AG09319 (cell line): ENCODE measurements around the gene BET1L.
"Not testable (repeated sequence)": the region's sequence is repeated elsewhere in the genome, so short reads cannot be mapped to it uniquely, and the experiment has no call there.

ENCODE experiments used
- DNase-seq: peaks from one replicate; pipeline ENCODE4 v3.0.0-alpha.2; 2010; ENCODE audit warnings: low read depth; ENCODE audit errors: extremely low read depth
- TF ChIP-seq, protein P1 (sequence below): IDR thresholded peaks from 2 replicates; pipeline ENCODE4 v1.5.1; 2011; ENCODE audit warnings: low read depth, mild to moderate bottlenecking, inconsistent platforms, low read length, moderate library complexity

The BET1L gene

DNA sequence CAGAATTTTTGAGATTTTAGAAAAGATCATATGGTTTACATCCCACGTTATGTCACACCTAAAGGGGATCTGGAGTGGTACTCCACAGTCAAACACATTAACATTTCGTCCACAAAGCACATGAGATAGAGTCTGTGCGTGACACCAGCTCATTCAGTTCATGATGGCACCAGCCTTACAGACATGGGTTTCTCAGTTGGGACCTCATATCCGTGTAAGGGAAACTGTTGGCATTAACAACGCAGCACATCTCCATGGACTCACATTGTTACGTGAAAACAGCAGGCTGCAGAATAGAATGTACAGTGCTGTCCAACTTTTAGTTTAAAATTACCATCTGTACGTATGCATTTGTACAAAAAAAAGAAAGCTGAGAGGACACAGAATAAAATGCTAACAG, 14.3 kb upstream of the BET1L start:
- TF ChIP-seq, protein P1, sequence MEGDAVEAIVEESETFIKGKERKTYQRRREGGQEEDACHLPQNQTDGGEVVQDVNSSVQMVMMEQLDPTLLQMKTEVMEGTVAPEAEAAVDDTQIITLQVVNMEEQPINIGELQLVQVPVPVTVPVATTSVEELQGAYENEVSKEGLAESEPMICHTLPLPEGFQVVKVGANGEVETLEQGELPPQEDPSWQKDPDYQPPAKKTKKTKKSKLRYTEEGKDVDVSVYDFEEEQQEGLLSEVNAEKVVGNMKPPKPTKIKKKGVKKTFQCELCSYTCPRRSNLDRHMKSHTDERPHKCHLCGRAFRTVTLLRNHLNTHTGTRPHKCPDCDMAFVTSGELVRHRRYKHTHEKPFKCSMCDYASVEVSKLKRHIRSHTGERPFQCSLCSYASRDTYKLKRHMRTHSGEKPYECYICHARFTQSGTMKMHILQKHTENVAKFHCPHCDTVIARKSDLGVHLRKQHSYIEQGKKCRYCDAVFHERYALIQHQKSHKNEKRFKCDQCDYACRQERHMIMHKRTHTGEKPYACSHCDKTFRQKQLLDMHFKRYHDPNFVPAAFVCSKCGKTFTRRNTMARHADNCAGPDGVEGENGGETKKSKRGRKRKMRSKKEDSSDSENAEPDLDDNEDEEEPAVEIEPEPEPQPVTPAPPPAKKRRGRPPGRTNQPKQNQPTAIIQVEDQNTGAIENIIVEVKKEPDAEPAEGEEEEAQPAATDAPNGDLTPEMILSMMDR = no peak
- no peak for DNase-seq

DNA sequence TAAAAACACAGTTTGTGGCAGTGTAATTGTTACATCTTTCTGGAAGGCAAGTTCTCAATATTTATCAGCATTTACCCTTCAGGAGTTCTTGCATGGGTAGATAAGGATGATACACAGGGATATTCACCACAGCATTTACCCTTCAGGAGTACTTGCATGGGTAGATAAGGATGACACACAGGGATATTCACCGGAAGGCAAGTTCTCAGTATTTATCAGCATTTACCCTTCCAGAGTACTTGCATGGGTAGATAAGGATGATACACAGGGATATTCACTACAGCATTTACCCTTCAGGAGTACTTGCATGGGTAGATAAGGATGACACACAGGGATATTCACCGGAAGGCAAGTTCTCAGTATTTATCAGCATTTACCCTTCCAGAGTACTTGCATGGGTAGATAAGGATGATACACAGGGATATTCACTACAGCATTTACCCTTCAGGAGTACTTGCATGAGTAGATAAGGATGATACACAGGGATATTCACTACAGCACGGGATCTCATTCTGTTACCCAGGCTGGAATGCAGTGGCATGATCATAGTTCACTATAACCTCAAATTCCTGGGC, 13.5 kb upstream of the BET1L start:
- DNase-seq = not testable (repeated sequence)

DNA sequence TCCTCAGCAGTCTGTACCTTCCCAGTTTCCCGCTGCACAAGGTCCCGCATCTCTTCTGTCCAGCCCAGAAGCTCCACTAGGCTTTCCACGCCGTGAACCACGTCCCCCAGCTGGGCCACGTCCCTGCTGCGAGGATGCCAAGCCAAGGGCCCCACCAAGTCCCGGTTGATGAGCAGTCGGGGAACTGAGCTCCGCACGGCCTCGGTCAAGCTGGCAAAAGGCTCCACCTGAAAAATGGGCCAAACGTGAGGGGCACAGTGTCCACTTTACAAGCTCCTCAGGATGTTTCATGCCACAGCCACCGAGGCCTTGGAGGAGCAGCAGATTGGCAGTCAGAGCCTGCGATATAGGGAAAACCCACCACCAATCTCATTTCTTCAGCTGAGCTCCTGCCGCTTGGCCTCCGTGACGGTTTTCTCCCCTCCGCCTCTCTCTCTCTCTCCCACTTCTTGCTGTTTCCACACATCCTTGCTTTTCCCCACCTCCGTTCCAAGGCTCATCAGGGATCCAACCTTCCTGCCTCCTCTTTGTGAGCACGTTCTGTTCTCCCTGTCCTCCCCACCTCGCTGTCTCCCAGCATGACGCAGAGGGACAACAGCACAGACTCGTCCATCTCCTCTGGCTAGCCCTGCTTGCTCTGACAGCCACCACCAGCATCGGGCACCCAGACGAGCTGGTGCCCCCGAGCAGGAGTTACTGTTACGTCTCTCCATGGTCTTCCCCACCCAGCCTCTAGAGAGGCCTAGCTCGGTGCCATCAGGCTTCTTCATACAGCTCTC, 11.8 kb upstream of the BET1L start:
- TF ChIP-seq, protein P1 = no peak

DNA sequence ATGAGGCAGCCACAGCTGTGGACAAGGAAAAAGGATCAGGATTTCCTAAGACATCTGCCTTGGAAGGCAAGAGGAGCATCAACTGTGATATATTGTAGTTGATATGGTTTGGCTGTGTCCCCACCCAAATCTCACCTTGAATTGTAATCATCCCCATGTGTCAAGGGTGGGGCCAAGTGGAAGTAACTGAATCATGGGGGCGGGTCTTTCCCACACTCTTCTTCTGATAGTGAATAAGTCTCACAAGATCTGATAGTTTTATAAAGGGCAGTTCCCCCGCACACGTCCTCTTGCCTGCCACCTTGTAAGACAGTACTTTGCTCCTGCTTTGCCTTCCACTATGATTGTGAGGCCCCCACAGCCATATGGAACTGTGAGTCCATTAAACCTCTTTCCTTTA, 10.5 kb upstream of the BET1L start:
- DNase-seq = no peak
- TF ChIP-seq, protein P1 = no peak

More for the DNA sequence above, 11.8 kb upstream of the BET1L start:
- DNase-seq = no peak

DNA sequence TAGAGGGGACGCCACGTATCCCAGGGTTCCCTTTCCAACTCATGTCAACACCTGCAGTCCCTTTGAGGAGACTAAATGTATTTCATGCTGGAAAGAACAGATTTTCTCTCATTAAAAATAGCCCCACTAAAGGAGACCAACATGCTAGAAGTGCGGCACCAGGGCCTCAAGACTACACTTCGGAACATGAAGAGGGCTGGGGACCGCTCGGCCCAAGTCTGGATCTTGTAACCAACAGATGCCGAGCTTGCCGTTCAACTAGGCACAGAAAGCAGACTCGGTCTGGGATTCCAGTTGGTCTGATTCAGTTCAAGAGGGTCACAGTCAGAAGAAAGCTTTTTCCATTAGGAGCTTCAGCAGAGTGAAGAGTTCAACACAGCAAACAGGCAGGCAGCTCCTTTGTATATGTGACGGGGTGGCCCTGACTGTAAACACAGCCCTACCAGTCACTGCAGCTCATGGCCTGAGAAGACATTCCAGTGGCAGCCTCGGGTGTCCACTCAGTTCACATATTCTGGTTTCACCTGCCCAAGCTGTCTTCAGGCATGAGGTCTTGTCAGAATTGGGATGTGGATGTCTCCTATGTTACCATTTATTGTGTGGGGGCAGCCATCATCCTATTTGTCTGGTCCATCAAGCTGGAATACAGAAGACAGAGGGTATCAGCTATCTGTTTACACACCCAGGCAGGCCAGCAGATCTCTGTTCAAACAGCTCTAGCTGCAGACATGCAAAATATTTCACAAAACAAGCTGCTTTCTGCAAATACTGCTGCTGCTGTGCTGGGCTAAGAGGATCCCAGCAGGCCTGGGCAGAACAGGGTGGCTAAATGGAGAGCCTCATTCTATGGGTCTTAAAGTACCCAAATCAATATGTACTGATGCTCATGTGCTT, 9.1 kb upstream of the BET1L start:
- TF ChIP-seq, protein P1 = no peak

DNA sequence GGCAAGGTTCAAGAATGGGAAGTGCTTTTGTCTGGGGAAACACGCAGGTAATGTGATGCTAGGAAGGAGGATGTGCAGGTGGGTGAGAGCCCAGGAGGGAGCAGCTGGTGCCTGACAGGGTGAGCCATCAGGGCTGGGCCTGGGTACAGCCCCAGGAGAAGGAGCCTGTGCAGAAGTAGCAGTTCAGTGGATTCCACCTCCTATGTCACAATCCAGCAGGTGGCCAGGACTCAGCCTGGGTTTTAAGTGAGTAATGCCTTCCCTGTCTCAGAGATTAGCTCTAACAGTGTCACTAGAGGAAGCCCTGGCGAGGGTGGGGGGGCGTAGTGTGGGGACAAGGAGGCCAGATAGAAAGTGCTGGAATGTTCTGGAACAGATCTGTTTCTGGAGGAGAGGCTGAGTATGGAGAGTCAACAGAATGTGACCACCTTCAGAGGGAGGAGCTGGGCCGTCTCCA, 8.4 kb upstream of the BET1L start:
- no peak for DNase-seq
- TF ChIP-seq, protein P1 = no peak

More for the DNA sequence above, 9.1 kb upstream of the BET1L start:
- no peak for DNase-seq

DNA sequence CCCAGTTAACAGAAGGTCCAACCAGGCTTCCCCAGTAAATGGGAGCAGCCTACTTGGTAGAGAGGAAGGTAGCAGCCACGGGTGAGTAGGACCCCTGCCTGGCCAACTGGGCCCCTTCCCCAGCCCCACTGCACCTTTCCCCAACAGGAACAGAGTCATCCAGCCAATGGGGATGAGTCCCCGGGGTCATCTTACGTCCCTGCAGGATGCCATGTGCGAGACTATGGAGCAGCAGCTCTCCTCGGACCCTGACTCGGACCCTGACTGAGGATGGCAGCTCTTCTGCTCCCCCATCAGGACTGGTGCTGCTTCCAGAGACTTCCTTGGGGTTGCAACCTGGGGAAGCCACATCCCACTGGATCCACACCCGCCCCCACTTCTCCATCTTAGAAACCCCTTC, 6.9 kb upstream of the BET1L start:
- TF ChIP-seq, protein P1 = no peak

More for the DNA sequence above, 6.9 kb upstream of the BET1L start:
- no peak for DNase-seq
